Osteocyte (in vitro differentiated cells): ENCODE measurements around the gene AMPD2. TPM values are rescaled to one million over a fixed set of nuclear protein-coding genes. Genes with fewer than 3 reads are reported as not detected.
A peak's percentile ranks its signal among the peaks of the same experiment; 100 is the strongest.

ENCODE experiments used
- DNase-seq: peaks from one replicate; pipeline ENCODE4 v3.0.0; 2021; ENCODE audit warnings: mixed read lengths; ENCODE audit not compliant: unreplicated experiment; ENCODE audit errors: extremely low spot score
- H3K27ac Mint-ChIP-seq: one replicate; pipeline ENCODE4 v1.8.0; 2021; ENCODE audit warnings: mild to moderate bottlenecking, mixed read lengths; ENCODE audit not compliant: unreplicated experiment
- H3K27me3 Mint-ChIP-seq: one replicate; pipeline ENCODE4 v1.8.0; 2021; ENCODE audit warnings: mixed read lengths; ENCODE audit not compliant: unreplicated experiment
- H3K36me3 Mint-ChIP-seq: one replicate; pipeline ENCODE4 v1.8.0; 2021; ENCODE audit warnings: mixed read lengths; ENCODE audit not compliant: unreplicated experiment
- H3K4me1 Mint-ChIP-seq: one replicate; pipeline ENCODE4 v1.8.0; 2021; ENCODE audit warnings: mixed read lengths; ENCODE audit not compliant: unreplicated experiment
- H3K4me3 Mint-ChIP-seq: one replicate; pipeline ENCODE4 v1.8.0; 2021; ENCODE audit warnings: mild to moderate bottlenecking, moderate library complexity, mixed read lengths; ENCODE audit not compliant: unreplicated experiment
- H3K9me3 Mint-ChIP-seq: one replicate; pipeline ENCODE4 v1.8.0; 2021; ENCODE audit warnings: mixed read lengths; ENCODE audit not compliant: unreplicated experiment
- CTCF ChIP-seq: fragments of 200-600 bp; sonication (generic); IDR thresholded peaks from 2 replicates; pipeline ENCODE4 v1.5.0; 2021; ENCODE audit warnings: antibody characterized with exemption, mild to moderate bottlenecking, moderate library complexity
- total RNA-seq: library from RNA; stranded (reverse); gene quantifications from 2 replicates; pipeline ENCODE4 v1.2.1, GENCODE V29; 2021

Gene AMPD2
- total RNA-seq, 1 donor from 2014 or later: 64.0 TPM

GRCh38 chr1:109592916-109593315 lies 26.7 kb upstream of the AMPD2 start:
- Mint-ChIP-seq H3K36me3 (peaks cover 53% of the 10 kb centered on the region), H3K4me3 (no peak overlapping the region), H3K27ac (no peak overlapping the region), H3K4me1 (peaks cover 7% of the 10 kb centered on the region), H3K9me3 (no peaks in the 10 kb centered on the region), H3K27me3 (no peaks in the 10 kb centered on the region)
- DNase-seq: no peak
- TF ChIP-seq CTCF: no peak

GRCh38 chr1:109595531-109595930 lies 24.1 kb upstream of the AMPD2 start:
- no peak overlapping the region for H3K27ac Mint-ChIP-seq
- H3K4me1 Mint-ChIP-seq: peaks cover 7% of the 10 kb centered on the region
- no peak overlapping the region for H3K4me3 Mint-ChIP-seq

GRCh38 chr1:109598156-109598555 lies 21.5 kb upstream of the AMPD2 start:
- Mint-ChIP-seq H3K4me3 (no peak overlapping the region), H3K27me3 (no peaks in the 10 kb centered on the region), H3K27ac (no peak overlapping the region), H3K36me3 (peaks cover 30% of the 10 kb centered on the region), H3K9me3 (no peaks in the 10 kb centered on the region), H3K4me1 (peaks cover 7% of the 10 kb centered on the region)
- no peak for DNase-seq
- TF ChIP-seq CTCF: no peak

More at GRCh38 chr1:109595531-109595930, 24.1 kb upstream of the AMPD2 start:
- H3K9me3 Mint-ChIP-seq: no peaks in the 10 kb centered on the region
- peaks cover 46% of the 10 kb centered on the region for H3K36me3 Mint-ChIP-seq
- TF ChIP-seq CTCF: no peak
- DNase-seq: no peak
- no peaks in the 10 kb centered on the region for H3K27me3 Mint-ChIP-seq

- no peak for DNase-seq
- Mint-ChIP-seq H3K4me3 (no peak overlapping the region), H3K4me1 (peaks cover 7% of the 10 kb centered on the region), H3K27ac (no peak overlapping the region), H3K9me3 (no peaks in the 10 kb centered on the region), H3K36me3 (peaks cover 25% of the 10 kb centered on the region), H3K27me3 (no peaks in the 10 kb centered on the region)
- peak; percentile 13 for TF ChIP-seq CTCF
These were observed 21.0 kb upstream of the AMPD2 start for GRCh38 chr1:109598655-109599054.

- H3K36me3 Mint-ChIP-seq: peaks cover 13% of the 10 kb centered on the region
- no peaks in the 10 kb centered on the region for H3K4me1 Mint-ChIP-seq
- H3K4me3 Mint-ChIP-seq: no peak overlapping the region
- no peak overlapping the region for H3K27ac Mint-ChIP-seq
- no peak for DNase-seq
- TF ChIP-seq CTCF: no peak
- no peaks in the 10 kb centered on the region for H3K9me3 Mint-ChIP-seq
- no peaks in the 10 kb centered on the region for H3K27me3 Mint-ChIP-seq
These were observed 16.4 kb upstream of the AMPD2 start for GRCh38 chr1:109603229-109603628.
